Measurements from ENCODE around the gene SMC6.

DNA sequence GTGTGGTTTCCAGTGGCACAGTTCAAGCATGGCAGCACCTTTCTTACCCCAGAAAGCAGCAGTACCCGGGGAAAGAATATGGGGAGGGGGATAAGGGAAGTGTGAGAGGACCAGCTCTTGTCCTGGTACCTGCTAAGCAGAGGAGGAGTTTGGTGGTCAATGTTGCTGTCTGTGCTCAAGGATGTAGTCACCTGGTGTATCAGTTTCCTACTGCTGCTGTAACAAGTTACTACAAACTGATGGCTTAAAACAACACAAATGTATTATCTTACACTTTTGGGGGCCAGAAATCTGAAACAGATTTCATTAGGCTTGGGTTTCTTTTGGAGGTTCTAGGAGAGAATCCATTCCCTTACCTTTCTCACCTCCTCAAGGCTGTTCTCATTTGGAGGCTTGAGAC is 135.7 kb downstream of the SMC6 start:
- no peak for TF ChIP-seq POLR2AphosphoS5 (IDR thresholded peaks at IDR 0.05; ENCODE audit: low read depth, low read length)
- TF ChIP-seq, protein P1, sequence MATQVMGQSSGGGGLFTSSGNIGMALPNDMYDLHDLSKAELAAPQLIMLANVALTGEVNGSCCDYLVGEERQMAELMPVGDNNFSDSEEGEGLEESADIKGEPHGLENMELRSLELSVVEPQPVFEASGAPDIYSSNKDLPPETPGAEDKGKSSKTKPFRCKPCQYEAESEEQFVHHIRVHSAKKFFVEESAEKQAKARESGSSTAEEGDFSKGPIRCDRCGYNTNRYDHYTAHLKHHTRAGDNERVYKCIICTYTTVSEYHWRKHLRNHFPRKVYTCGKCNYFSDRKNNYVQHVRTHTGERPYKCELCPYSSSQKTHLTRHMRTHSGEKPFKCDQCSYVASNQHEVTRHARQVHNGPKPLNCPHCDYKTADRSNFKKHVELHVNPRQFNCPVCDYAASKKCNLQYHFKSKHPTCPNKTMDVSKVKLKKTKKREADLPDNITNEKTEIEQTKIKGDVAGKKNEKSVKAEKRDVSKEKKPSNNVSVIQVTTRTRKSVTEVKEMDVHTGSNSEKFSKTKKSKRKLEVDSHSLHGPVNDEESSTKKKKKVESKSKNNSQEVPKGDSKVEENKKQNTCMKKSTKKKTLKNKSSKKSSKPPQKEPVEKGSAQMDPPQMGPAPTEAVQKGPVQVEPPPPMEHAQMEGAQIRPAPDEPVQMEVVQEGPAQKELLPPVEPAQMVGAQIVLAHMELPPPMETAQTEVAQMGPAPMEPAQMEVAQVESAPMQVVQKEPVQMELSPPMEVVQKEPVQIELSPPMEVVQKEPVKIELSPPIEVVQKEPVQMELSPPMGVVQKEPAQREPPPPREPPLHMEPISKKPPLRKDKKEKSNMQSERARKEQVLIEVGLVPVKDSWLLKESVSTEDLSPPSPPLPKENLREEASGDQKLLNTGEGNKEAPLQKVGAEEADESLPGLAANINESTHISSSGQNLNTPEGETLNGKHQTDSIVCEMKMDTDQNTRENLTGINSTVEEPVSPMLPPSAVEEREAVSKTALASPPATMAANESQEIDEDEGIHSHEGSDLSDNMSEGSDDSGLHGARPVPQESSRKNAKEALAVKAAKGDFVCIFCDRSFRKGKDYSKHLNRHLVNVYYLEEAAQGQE (IDR thresholded peaks at IDR 0.05; ENCODE audit: insufficient read depth in 1 of 2, low read depth in 2 of 2, low read length in 2 of 2), result no peak
